ENCODE results near the gene DHX35.

- TF ChIP-seq POLR2A (IDR thresholded peaks at IDR 0.05; ENCODE audit: extremely low read depth, insufficient read length) = no peak
- TF ChIP-seq, protein P1, sequence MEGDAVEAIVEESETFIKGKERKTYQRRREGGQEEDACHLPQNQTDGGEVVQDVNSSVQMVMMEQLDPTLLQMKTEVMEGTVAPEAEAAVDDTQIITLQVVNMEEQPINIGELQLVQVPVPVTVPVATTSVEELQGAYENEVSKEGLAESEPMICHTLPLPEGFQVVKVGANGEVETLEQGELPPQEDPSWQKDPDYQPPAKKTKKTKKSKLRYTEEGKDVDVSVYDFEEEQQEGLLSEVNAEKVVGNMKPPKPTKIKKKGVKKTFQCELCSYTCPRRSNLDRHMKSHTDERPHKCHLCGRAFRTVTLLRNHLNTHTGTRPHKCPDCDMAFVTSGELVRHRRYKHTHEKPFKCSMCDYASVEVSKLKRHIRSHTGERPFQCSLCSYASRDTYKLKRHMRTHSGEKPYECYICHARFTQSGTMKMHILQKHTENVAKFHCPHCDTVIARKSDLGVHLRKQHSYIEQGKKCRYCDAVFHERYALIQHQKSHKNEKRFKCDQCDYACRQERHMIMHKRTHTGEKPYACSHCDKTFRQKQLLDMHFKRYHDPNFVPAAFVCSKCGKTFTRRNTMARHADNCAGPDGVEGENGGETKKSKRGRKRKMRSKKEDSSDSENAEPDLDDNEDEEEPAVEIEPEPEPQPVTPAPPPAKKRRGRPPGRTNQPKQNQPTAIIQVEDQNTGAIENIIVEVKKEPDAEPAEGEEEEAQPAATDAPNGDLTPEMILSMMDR (IDR thresholded peaks at IDR 0.05; ENCODE audit: low read depth, low read length) = no peak
Measured at GRCh38 chr20:39010496-39010895, 48.4 kb downstream of the DHX35 start.

Measured in NB4 (cell line).